HG03103 (cell line): ENCODE measurements around the gene SP110.

Experiments used
- ATAC-seq: cut with Tn5 transposase; IDR thresholded peaks from one replicate; pipeline ENCODE4 v1.9.1; 2021; ENCODE audit warnings: low read depth; ENCODE audit not compliant: unreplicated experiment

SP110 gene

DNA sequence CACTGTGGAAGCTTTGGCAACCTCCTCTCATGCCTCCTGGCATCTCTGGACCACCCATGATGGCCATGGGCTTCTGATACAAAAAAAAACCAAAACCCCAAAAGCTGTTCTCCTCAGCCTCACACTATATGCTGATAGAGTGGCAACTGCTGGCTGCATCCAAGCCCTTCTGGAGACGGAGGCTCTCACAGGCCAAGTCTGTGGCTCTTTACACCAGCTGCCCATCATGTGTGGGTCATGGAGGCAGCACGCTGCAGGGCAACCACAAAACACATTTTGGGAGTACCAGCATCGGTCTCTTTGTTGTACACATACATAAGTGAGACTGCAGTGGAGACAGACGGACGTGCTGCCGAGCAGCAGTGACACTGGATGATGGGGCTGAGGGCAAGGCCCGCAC, 45.3 kb downstream of the SP110 start:
- no peak for ATAC-seq

GRCh38 chr2:230172852-230173251, 46.9 kb downstream of the SP110 start:
- ATAC-seq, result no peak

GRCh38 chr2:230172156-230172555, 47.6 kb downstream of the SP110 start:
- ATAC-seq, result no peak

GRCh38 chr2:230170532-230170931, 49.3 kb downstream of the SP110 start:
- ATAC-seq, result no peak

DNA sequence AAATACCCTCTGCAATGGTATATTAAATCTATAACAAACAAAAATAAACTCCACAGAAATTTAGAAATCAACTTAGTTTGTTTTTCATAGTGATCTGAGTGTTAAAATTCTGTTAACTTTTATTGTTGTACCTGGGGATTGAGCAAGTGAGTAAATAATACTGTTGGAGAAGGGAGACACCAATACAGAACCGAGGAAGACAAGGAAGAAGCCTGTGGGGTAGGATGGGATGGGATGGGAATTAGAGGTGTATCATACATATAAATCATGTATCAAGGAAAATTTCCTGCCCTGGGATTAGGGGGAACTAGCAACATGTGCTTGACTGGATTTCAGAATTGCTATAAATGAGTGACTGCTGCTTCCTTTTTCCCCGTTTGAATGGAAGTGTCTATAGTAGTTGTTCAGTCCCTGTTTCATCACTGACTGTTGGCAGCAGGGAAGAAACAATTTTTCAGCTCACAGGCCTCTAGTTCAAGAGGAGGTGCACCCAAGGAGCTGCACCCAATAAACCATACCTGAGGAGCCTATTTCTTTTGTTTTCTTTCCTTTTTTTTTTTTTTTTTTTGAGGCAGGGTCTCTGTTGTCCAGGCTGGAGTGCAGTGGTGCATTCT, 53.1 kb downstream of the SP110 start:
- no peak for ATAC-seq

DNA sequence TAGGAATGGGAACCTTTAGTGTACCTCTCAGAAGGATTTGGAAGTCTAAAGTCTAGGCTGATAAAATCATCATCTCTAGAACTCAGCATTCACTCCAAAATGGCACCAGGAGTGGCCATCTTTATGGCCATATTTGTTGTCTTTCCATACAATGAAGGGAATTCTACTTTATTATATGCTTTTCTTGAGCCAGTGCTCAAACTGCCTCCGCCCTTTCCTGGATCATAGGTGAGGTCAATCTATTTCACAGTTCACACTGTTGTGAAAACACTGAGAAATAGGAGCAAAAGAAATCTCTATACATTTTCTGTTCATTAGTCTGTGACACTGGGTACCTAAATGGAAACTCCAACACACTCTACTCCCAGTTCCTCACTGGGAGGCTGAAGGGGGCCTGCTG, 55.6 kb downstream of the SP110 start:
- ATAC-seq, result no peak

DNA sequence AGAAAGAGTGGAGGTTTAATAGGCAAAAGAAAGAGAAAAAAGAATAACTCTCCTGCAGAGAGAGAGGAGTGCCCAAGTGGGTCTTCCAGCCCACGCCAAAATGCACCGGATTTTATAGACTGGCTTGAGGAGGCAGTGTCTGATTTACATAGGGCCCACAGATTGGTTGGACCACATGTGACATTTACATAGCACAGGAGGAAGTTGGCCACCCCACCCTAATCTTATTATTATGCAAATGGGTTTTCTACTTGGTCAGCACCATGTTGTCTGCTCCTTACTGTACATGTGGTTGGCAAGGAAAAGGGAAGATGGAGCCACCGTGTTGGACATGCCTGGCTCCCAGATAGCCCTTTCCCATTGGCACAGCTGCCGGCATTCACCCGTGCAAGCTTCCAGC, 56.8 kb downstream of the SP110 start:
- no peak for ATAC-seq

GRCh38 chr2:230161184-230161583, 58.6 kb downstream of the SP110 start:
- no peak for ATAC-seq

DNA sequence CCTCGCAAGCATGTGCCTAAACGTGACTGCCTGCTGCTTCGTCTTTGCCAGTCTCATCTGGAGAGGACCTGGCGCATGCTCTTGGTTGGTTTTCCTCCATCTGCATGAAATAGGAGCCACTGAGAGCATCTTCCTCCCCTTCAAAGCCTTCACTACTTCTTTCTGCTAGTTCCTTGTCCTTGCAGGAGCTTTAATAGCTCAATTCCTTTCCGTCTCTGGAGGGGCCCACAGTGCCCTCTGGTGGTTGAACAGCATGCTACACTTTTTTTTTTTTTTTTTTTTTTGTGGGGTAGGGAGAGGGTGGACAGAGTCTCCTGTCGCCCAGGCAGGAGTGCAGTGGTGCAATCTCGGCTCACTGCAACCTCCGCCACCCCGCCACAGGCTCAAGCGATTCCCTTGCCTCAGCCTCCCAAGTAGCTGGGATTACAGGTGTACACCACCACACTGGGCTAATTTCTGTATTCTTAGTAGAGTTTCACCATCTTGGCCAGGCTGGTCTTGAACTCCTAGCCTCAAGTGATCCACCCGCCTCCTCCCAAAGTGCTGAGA, 59.6 kb downstream of the SP110 start:
- ATAC-seq, result no peak

DNA sequence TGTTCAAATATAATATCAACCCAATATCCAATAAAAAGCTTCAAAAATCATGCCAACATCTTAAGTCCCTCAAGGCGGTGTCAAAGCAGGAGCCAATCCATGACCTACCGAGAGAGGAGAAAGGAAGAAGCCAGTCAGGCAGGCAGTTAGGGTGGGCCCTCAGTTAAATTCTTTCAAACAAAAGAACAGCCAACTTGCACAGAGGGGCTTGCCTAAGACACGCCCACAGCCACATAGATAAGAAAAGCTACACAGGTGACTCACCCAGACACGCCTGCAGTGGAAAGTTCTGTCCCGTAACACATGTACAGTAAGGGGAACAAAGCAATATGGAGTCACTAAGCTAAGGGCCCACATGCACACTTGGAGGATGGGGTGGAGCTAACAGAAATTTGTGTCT, 61.3 kb downstream of the SP110 start:
- no peak for ATAC-seq

GRCh38 chr2:230156782-230157699, 62.7 kb downstream of the SP110 start:
- ATAC-seq, result no peak

- ATAC-seq, result no peak
Measured at GRCh38 chr2:230155359-230155758, 64.4 kb downstream of the SP110 start.

- no peak for ATAC-seq
Measured at GRCh38 chr2:230153390-230153976, 66.3 kb downstream of the SP110 start.

- no peak for ATAC-seq
Measured at GRCh38 chr2:230152334-230152733, 67.5 kb downstream of the SP110 start.

DNA sequence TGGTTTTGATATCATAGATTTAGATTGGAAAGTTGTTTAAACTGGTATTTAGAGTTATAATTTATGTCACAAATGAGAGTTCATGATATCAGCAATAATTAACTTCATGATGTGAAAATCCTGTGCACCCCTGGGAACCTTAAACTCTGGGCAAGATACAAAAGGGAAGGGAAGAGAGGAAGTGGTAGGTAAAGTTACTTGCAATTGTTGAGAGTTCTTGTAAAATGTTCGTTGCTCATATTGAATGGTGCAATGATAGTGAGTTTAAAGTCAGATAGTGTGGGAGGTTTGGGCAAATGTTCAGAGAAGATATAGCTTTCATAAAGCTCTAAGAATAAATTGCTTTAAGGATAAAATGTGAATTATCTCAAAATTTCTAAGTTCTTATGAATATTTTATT, 75.4 kb downstream of the SP110 start:
- ATAC-seq, result no peak

GRCh38 chr2:230140667-230141066, 79.1 kb downstream of the SP110 start:
- no peak for ATAC-seq

DNA sequence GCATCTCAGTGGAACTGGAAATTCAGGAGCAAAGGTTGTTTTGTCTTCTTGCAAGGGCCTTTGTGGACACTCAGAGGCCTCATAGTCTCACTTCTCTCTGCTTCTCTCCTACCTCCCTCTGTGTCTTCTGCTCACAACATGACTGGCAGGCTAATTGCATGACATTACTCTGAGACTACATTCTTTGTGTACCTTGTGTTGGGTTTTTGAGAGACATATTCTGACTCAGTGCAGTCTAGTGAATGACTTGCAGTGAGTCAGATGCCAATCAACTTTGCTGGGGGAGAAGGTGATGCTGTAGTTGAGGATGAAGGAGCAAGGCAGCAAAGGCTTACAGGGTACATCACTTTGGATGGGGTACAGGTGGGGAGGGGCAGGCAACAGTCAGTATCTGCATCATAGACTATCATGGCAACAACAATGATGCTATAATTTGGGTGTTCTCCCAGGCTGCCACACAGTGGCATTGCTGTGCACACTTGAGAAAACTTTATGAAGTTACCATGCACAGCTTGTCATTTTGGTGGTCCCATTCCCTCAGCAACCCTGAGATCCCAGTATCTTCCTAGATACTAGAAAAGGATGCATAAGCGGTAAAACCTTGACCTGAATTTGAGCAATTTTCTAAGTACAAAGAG, 81.8 kb downstream of the SP110 start:
- ATAC-seq, result no peak

DNA sequence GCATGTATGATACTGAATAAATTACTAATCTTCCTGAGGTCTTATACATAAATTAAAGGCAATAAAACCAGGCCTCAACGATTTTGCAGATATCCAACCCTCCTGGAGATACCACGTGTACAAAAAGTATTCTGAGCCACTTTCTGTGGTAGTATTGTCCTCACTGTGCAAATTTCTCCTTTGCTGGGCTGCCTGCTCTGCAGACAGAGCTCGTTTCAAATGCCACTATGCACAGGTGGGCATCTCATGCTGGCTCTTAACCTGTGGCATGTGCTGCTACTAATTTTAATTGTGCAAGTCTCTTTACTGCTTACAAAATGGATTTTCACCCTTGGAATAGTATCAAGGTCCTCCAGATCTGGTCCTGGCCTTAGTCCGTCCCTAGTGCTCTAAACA, 84.7 kb downstream of the SP110 start:
- no peak for ATAC-seq

- ATAC-seq, result no peak
Measured at GRCh38 chr2:230134496-230135129, 85.2 kb downstream of the SP110 start.

GRCh38 chr2:230131366-230131765, 88.4 kb downstream of the SP110 start:
- ATAC-seq, result no peak
